HepG2 (cell line): ENCODE measurements around the gene KRT77. TPM values are rescaled to one million over a fixed set of nuclear protein-coding genes. Genes with fewer than 3 reads are reported as not detected.

ENCODE experiments used
- ATAC-seq: fragments of 200-7000 bp; cut with Tn5 transposase; 3 replicates; pipeline ENCODE4 v1.9.1; 2020; ENCODE audit warnings: mild to moderate bottlenecking, moderate library complexity
- BruUV-seq: library from RNA; stranded (reverse); fragments of 400-500 nt; replicated peaks from 2 replicates; lab custom pipeline; 2021; lab: Mats Ljungman, UMichigan
- CTCF ChIA-PET: fragments of 300-600 bp; formaldehyde crosslinking; extraction: SDS; loops from one replicate; lab custom pipeline; 2021; ENCODE audit warnings: low total read pairs, inconsistent platforms, low intra/inter-chr PET ratio; lab: Yijun Ruan, JAX
- POLR2A ChIA-PET: fragments of 350-600 bp; sonication (Branson Sonifier 250); formaldehyde crosslinking; loops from one replicate; lab custom pipeline; 2020; ENCODE audit warnings: antibody characterized with exemption, inconsistent platforms; lab: Yijun Ruan, JAX
- DNase-seq: peaks from one replicate; pipeline ENCODE4 v3.0.0-alpha.2; 2015; ENCODE audit warnings: low spot score
- FAIRE-seq: peaks from 3 replicates; lab custom pipeline; 2011; peaks lifted over from hg19 to GRCh38; lab: Jason Lieb, UNC
- H2AFZ ChIP-seq: one replicate; pipeline ENCODE4 v1.6.1; 2011; ENCODE audit warnings: low read length, inconsistent platforms
- H3K27ac ChIP-seq: fragments of 300-600 bp; 3 replicates; pipeline ENCODE4 v1.8.0; 2011; ENCODE audit warnings: mixed run types, mild to moderate bottlenecking, mixed read lengths, low read length, inconsistent platforms; ENCODE audit not compliant: insufficient read depth; ENCODE audit errors: extremely low read length
- H3K27me3 ChIP-seq, 2 experiments: fragments of 200-600 bp in 1 of 2; 2 replicates in 1 of 2; 3 replicates in 1 of 2; pipeline versions ENCODE4 v1.6.0 to v1.8.0; 2011; ENCODE audit warnings: low read length in 2 of 2, mild to moderate bottlenecking in 2 of 2, moderate library complexity in 2 of 2, inconsistent platforms in 1 of 2; ENCODE audit not compliant: insufficient read depth in 2 of 2, control insufficient read depth in 1 of 2
- H3K36me3 ChIP-seq, 2 experiments: fragments of 200-600 bp in 1 of 2; replicated peaks in 1 of 2; 2 replicates in 1 of 2; 3 replicates in 1 of 2; pipeline versions ENCODE4 v1.5.1 to v1.8.0; 2011; ENCODE audit warnings: low read length in 2 of 2, inconsistent platforms in 1 of 2; ENCODE audit not compliant: insufficient read depth in 2 of 2, control insufficient read depth in 1 of 2
- H3K4me1 ChIP-seq: 2 replicates; pipeline ENCODE4 v1.5.1; 2012; ENCODE audit warnings: low read length, inconsistent platforms; ENCODE audit not compliant: insufficient read depth
- H3K4me2 ChIP-seq: 2 replicates; pipeline ENCODE4 v1.6.0; 2011; ENCODE audit warnings: low read depth, low read length, inconsistent platforms
- H3K4me3 ChIP-seq, 3 experiments: fragments of 200-600 bp in 1 of 3; sonication (generic), shearing (Covaris generic) in 1 of 3; replicated peaks in 1 of 3; 2 replicates each; pipeline ENCODE4 v1.5.1; 2011 to 2016; ENCODE audit warnings: low read length in 3 of 3, inconsistent platforms in 2 of 3, low read depth in 2 of 3, mild to moderate bottlenecking in 2 of 3, control low read depth in 1 of 3, mixed read lengths in 1 of 3; ENCODE audit not compliant: insufficient read depth in 1 of 3
- H3K79me2 ChIP-seq: one replicate; pipeline ENCODE4 v1.6.1; 2011; ENCODE audit warnings: low read length, inconsistent platforms; ENCODE audit not compliant: insufficient read depth
- H3K9ac ChIP-seq: 2 replicates; pipeline ENCODE4 v1.6.0; 2011; ENCODE audit warnings: mild to moderate bottlenecking, low read depth, low read length, inconsistent platforms; ENCODE audit not compliant: insufficient read depth
- H3K9me3 ChIP-seq: 2 replicates; pipeline ENCODE4 v1.5.1; 2012; ENCODE audit warnings: mild to moderate bottlenecking, low read length
- H4K20me1 ChIP-seq: 2 replicates; pipeline ENCODE4 v1.6.0; 2011; ENCODE audit warnings: inconsistent platforms, mild to moderate bottlenecking, low read length, moderate library complexity; ENCODE audit not compliant: insufficient read depth
- AGO2 ChIP-seq: fragments of 200-400 bp; formaldehyde crosslinking; optimal IDR thresholded peaks from 2 replicates; pipeline ENCODE3; 2017; ENCODE audit warnings: mild to moderate bottlenecking, low read depth, low read length, moderate library complexity
- CENPX ChIP-seq: sonication (generic); formaldehyde crosslinking; IDR thresholded peaks from 2 replicates; pipeline ENCODE4 v1.9.0; 2021; ENCODE audit warnings: mild to moderate bottlenecking, missing genetic modification reagents, moderate library complexity
- CREM ChIP-seq, 2 experiments: sonication (generic) in 1 of 2; formaldehyde crosslinking in 1 of 2; IDR thresholded peaks; 2 replicates each; pipeline versions ENCODE4 v1.4.0 to v1.6.1; 2016 to 2020; ENCODE audit warnings: antibody characterized with exemption in 1 of 2, mild to moderate bottlenecking in 1 of 2, missing genetic modification reagents in 1 of 2
- ELF4 ChIP-seq: sonication (generic); formaldehyde crosslinking; IDR thresholded peaks from 2 replicates; pipeline ENCODE4 v1.5.0; 2020; ENCODE audit warnings: missing genetic modification reagents, mild to moderate bottlenecking, moderate library complexity, borderline replicate concordance
- HIC2 ChIP-seq: sonication (generic); formaldehyde crosslinking; IDR thresholded peaks from 2 replicates; pipeline ENCODE4 v1.9.0; 2022; ENCODE audit warnings: low read depth, missing genetic modification reagents
- HNRNPUL1 ChIP-seq: fragments of 200-400 bp; formaldehyde crosslinking; IDR thresholded peaks from 2 replicates; pipeline ENCODE4 v1.6.1; 2017; ENCODE audit warnings: low read depth, mild to moderate bottlenecking, low read length, moderate library complexity
- KAT7 ChIP-seq: IDR thresholded peaks from 2 replicates; pipeline ENCODE4 v1.6.1; 2018; ENCODE audit warnings: borderline replicate concordance, missing compliant biosample characterization
- MED1 ChIP-seq: sonication (generic); formaldehyde crosslinking; IDR thresholded peaks from 2 replicates; pipeline ENCODE4 v1.4.0; 2020; ENCODE audit warnings: missing genetic modification reagents
- MTA3 ChIP-seq: sonication (generic); formaldehyde crosslinking; IDR thresholded peaks from 2 replicates; pipeline ENCODE4 v1.4.0; 2020; ENCODE audit warnings: missing genetic modification reagents
- NFKBIZ ChIP-seq: IDR thresholded peaks from 2 replicates; pipeline ENCODE4 v1.6.1; 2018; ENCODE audit warnings: missing genetic modification reagents, missing compliant biosample characterization
- TOE1 ChIP-seq: sonication (generic); formaldehyde crosslinking; IDR thresholded peaks from 2 replicates; pipeline ENCODE4 v1.4.0; 2020; ENCODE audit warnings: mild to moderate bottlenecking, missing genetic modification reagents
- ZMYM4 ChIP-seq: sonication (generic); formaldehyde crosslinking; IDR thresholded peaks from 2 replicates; pipeline ENCODE4 v1.8.1; 2023; ENCODE audit warnings: mild to moderate bottlenecking, missing genetic modification reagents
- ZNF136 ChIP-seq: sonication (generic); formaldehyde crosslinking; IDR thresholded peaks from 2 replicates; pipeline ENCODE4 v1.8.1; 2022; ENCODE audit warnings: low read depth, mild to moderate bottlenecking, moderate library complexity, missing genetic modification reagents
- ZNF3 ChIP-seq: IDR thresholded peaks from 2 replicates; pipeline ENCODE4 v1.7.0; 2017; ENCODE audit warnings: inconsistent platforms
- ZNF552 ChIP-seq: sonication (generic); formaldehyde crosslinking; IDR thresholded peaks from 2 replicates; pipeline ENCODE4 v1.9.0; 2022; ENCODE audit warnings: missing genetic modification reagents, mild to moderate bottlenecking, borderline replicate concordance
- ZNF773 ChIP-seq: sonication (generic); formaldehyde crosslinking; IDR thresholded peaks from 2 replicates; pipeline ENCODE4 v1.4.0; 2020; ENCODE audit warnings: missing genetic modification reagents, borderline replicate concordance
- WGBS: methylation state at CpG from one replicate; pipeline ENCODE4 v1.1.6; 2017; ENCODE audit warnings: low lambda C conversion rate; 5-methylcytosine and 5-hydroxymethylcytosine counted together
- in situ Hi-C: cut with HindIII; loops from 2 replicates; pipeline ENCODE4 v1.10.0; 2017; ENCODE audit warnings: low pct_unique_long_range_greater_than_20kb; ENCODE audit not compliant: extremely low pct_ligation_motif_present
- intact Hi-C: fragments of 100-400 bp; cut with micrococcal nuclease; formaldehyde crosslinking; loops from one replicate; pipeline ENCODE4 v1.10.0; 2022; ENCODE audit not compliant: unreplicated experiment
- polyA plus RNA-seq, 8 experiments: library from polyadenylated mRNA; depleted of rRNA in 3 of 8; stranded (reverse) in 7 of 8; unstranded in 1 of 8; fragments of >200 nt; fragmentation: Illumina TruSeq in 4 of 8; extraction: Trizol in 4 of 8; gene quantifications; 2 replicates each; pipeline versions ENCODE4 v1.2.1 to v1.2.3, GENCODE V29; 2011 to 2016; ENCODE audit warnings: low read depth in 4 of 8, missing spikeins in 1 of 8, mixed read lengths in 1 of 8; ENCODE audit not compliant: insufficient read depth in 1 of 8
- total RNA-seq, 5 experiments: library from RNA; depleted of rRNA; stranded (reverse); fragments of >200 nt; fragmentation: Illumina TruSeq; extraction: Trizol; gene quantifications; 2 replicates each; pipeline ENCODE4 v1.2.3, GENCODE V29; 2016; ENCODE audit warnings: low read depth in 1 of 5
- TF ChIP-seq, protein P1 (sequence below): IDR thresholded peaks from 2 replicates; pipeline ENCODE4 v1.6.1; 2016; ENCODE audit warnings: control low read depth
- TF ChIP-seq, protein P2 (sequence below): fragments of 450-650 bp; IDR thresholded peaks from 2 replicates; pipeline ENCODE4 v1.6.1; 2017; ENCODE audit warnings: mild to moderate bottlenecking

KRT77 gene
- total and polyA plus RNA-seq, 2 of the 13 experiments (the other 11 are each of a cell fraction or from before 2014, with no cell fraction given) = not detected

DNA sequence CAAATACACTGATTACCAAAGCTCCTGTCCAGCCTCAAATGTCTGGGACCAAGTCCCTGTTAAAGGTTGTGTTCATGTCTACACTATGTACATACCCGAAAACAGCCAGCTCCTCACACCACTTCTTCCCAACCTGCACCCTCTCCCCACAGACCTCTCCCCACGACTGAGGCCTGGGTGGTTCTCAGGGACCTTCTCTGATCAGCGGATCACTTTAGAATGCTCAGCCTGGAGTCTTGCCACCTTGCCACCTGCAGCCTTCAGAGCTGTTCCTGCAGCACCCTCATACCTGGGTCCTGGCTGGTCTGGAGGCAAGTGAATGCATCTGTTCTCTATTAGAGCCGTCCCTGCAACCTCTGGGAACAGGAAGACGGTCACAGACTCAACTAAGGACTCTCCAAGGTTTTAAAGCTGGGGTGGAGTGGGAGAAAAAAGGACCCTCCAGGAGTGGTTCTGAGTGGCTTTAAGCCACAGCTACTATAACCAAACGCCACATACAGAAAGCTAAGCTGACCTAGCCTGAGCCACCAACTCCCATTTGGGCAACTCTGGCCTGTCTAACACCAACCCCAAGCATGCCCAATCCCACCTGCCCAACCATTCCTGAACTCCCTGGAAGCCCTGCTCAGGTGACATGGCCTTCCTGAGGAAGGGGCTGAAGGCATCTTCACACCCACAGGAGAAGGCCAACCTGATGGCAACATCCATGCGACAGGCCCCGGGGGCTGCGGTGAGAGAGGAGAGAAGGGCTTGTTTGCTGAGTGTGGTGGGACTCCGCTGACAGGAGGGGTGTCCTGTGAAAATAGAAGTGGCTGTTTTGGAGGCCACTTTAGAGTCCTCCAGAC lies 59.9 kb downstream of the KRT77 start:
- no TSS peak for BruUV-seq
- Histone ChIP-seq H3K9ac (no peak overlapping the region), H3K9me3 (no peaks in the 10 kb centered on the region), H3K4me1 (no peaks in the 10 kb centered on the region), H3K79me2 (no peaks in the 10 kb centered on the region), H2AFZ (no peak overlapping the region), H3K4me2 (no peak overlapping the region), H3K27me3 (peaks cover 3 to 56% of the 10 kb centered on the region in 2 experiments; a peak in 3 of 5 replicates), H3K4me3 (no peak overlapping the region), H3K27ac (no peak overlapping the region), H4K20me1 (no peaks in the 10 kb centered on the region), H3K36me3 (no peaks in the 10 kb centered on the region)
- FAIRE-seq = no peak
- in situ Hi-C loops = no loop called here
- TF ChIP-seq ZNF3 (CRISPR knock-in tag) = no peak
- TF ChIP-seq ZNF136 = no peak
- no peak for TF ChIP-seq NFKBIZ (CRISPR knock-in tag)
- TF ChIP-seq KAT7 = no peak
- TF ChIP-seq AGO2 = no peak
- TF ChIP-seq CENPX = no peak
- TF ChIP-seq, protein P1, sequence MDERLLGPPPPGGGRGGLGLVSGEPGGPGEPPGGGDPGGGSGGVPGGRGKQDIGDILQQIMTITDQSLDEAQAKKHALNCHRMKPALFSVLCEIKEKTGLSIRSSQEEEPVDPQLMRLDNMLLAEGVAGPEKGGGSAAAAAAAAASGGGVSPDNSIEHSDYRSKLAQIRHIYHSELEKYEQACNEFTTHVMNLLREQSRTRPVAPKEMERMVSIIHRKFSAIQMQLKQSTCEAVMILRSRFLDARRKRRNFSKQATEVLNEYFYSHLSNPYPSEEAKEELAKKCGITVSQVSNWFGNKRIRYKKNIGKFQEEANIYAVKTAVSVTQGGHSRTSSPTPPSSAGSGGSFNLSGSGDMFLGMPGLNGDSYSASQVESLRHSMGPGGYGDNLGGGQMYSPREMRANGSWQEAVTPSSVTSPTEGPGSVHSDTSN (CRISPR knock-in tag) = no peak
- no peak for TF ChIP-seq MTA3 (CRISPR knock-in tag)
- TF ChIP-seq HNRNPUL1 = no peak
- no peak for TF ChIP-seq ZNF773 (CRISPR knock-in tag)
- TF ChIP-seq TOE1 (CRISPR knock-in tag) = no peak
- no peak for TF ChIP-seq ELF4 (CRISPR knock-in tag)
- no peak for TF ChIP-seq MED1 (CRISPR knock-in tag)
- TF ChIP-seq ZMYM4 (CRISPR knock-in tag) = no peak
- no peak for TF ChIP-seq ZNF552 (CRISPR knock-in tag)
- TF ChIP-seq HIC2 (CRISPR knock-in tag) = no peak
- TF ChIP-seq CREM (IDR thresholded peaks at IDR 0.05) = no peak
- TF ChIP-seq CREM (CRISPR knock-in tag; IDR thresholded peaks at IDR 0.05) = no peak
- TF ChIP-seq, protein P2, sequence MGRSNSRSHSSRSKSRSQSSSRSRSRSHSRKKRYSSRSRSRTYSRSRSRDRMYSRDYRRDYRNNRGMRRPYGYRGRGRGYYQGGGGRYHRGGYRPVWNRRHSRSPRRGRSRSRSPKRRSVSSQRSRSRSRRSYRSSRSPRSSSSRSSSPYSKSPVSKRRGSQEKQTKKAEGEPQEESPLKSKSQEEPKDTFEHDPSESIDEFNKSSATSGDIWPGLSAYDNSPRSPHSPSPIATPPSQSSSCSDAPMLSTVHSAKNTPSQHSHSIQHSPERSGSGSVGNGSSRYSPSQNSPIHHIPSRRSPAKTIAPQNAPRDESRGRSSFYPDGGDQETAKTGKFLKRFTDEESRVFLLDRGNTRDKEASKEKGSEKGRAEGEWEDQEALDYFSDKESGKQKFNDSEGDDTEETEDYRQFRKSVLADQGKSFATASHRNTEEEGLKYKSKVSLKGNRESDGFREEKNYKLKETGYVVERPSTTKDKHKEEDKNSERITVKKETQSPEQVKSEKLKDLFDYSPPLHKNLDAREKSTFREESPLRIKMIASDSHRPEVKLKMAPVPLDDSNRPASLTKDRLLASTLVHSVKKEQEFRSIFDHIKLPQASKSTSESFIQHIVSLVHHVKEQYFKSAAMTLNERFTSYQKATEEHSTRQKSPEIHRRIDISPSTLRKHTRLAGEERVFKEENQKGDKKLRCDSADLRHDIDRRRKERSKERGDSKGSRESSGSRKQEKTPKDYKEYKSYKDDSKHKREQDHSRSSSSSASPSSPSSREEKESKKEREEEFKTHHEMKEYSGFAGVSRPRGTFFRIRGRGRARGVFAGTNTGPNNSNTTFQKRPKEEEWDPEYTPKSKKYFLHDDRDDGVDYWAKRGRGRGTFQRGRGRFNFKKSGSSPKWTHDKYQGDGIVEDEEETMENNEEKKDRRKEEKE = no peak
- 3% methylated on average over 6 of the region's 10 CpGs for WGBS
- intact Hi-C loops = no loop called here
- no peak for DNase-seq
- ATAC-seq = no peak
- ChIA-PET POLR2A (no interaction called here), CTCF (no interaction called here)
